ENCODE measurements around the gene TAF9. TPM values are rescaled to one million over a fixed set of nuclear protein-coding genes. Genes with fewer than 3 reads are reported as not detected.

TAF9 gene
- total and polyA plus RNA-seq, 2 donors, result 43.9 to 44.1 TPM

DNA sequence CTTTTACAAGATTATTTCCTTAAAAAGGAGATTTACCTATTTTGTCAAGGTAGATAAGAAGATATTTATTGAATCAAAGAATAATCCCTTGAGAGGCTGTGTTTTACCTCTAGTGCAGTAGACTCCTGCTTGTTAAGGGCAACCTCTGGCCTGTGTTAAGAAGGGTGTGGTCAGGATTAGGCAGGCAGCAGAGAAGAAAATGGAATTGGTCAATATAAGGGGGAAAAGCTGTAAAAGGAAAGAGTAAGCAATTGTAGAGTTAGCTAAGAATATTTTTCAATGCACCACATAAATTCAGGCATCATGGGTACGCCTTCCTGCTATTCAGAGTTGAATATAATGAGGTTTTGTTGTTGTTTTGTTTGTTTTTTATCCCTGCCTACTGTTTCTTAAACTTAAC, 43.0 kb downstream of the TAF9 start:
- DNase-seq (ENCODE audit: extremely low spot score), result no peak
- H3K4me3 ChIP-seq (ENCODE audit: low read depth, low read length), result no peak overlapping the region
- H3K4me1 ChIP-seq (ENCODE audit: insufficient read depth), result no peaks in the 10 kb centered on the region
- 95% methylated on average over 1 of the region's 1 CpG for WGBS
- H3K36me3 ChIP-seq (ENCODE audit: insufficient read depth), result no peaks in the 10 kb centered on the region
- no peak overlapping the region for H3K27ac ChIP-seq (ENCODE audit: low read depth)

DNA sequence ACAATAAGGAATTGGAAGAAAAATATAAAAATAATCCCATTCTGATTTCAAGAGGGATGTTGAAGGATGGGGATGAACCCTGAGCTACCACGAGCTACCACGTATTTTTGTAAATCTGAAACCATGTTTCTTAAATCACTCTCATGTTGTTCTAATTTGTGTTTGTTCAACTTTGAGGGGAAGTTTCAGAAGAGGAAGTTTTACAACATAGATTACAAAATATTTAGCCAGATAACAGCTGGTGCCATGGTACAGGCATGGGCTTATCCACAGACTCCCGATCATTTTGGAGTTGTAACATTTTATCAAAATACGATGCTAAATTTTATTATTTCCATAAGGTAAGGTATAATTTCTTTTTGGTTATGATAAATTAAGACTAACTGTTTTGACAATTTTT, 51.9 kb downstream of the TAF9 start:
- WGBS, result 70% methylated on average over 4 of the region's 4 CpGs
- DNase-seq (ENCODE audit: extremely low spot score), result no peak
- Histone ChIP-seq H3K4me1 (ENCODE audit: insufficient read depth) (no peaks in the 10 kb centered on the region), H3K36me3 (ENCODE audit: insufficient read depth) (peaks cover 7% of the 10 kb centered on the region), H3K4me3 (ENCODE audit: low read depth, low read length) (no peak overlapping the region), H3K27ac (ENCODE audit: low read depth) (no peak overlapping the region)

DNA sequence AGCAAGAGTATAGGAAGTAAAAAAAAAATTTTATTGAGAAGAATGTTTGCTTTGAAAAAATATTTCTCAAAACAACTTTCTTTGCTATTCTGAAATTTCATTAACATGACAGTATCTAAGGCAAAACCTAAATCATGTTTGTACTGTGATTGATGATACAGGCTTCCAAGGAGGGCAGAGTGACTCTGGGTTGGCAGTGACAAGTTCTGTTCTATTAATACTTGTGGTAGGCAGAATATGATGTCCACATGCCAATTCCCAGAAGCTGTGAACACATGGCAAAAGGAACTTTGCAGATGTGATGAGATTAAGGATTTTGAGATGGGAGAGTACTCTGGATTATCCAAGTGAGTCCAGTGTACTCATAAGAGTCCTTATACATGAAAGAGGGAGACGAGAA, 53.3 kb downstream of the TAF9 start:
- 92% methylated on average over 1 of the region's 1 CpG for WGBS
- DNase-seq (ENCODE audit: extremely low spot score), result no peak
- Histone ChIP-seq H3K4me3 (ENCODE audit: low read depth, low read length) (no peak overlapping the region), H3K36me3 (ENCODE audit: insufficient read depth) (peaks cover 7% of the 10 kb centered on the region), H3K27ac (ENCODE audit: low read depth) (no peak overlapping the region), H3K4me1 (ENCODE audit: insufficient read depth) (no peaks in the 10 kb centered on the region)

Other genes starting within 250 kb of the TAF9 start
- gene CCNB1, start 202.4 kb downstream of the TAF9 start, total RNA-seq, result 41.9 TPM
- 4.6 TPM for gene CCNB1, start 202.4 kb downstream of the TAF9 start, polyA plus RNA-seq
- gene CENPH, start 179.9 kb downstream of the TAF9 start, total RNA-seq, result 20.5 TPM
- 3.9 TPM for gene CENPH, start 179.9 kb downstream of the TAF9 start, polyA plus RNA-seq
- 31.2 TPM for gene CDK7, start 134.6 kb downstream of the TAF9 start, total RNA-seq
- gene CDK7, start 134.6 kb downstream of the TAF9 start, polyA plus RNA-seq, result 17.3 TPM
- 9.1 TPM for gene CCDC125, start 36.7 kb downstream of the TAF9 start, total RNA-seq
- gene CCDC125, start 36.7 kb downstream of the TAF9 start, polyA plus RNA-seq, result 2.0 TPM
- 42.0 TPM for gene AK6, start within 50 bp of the TAF9 start, total RNA-seq
- gene AK6, start within 50 bp of the TAF9 start, polyA plus RNA-seq, result 46.1 TPM
- 44.6 TPM for gene RAD17, start 298 bp upstream of the TAF9 start, total RNA-seq
- gene RAD17, start 298 bp upstream of the TAF9 start, polyA plus RNA-seq, result 13.8 TPM
- gene MARVELD2, start 45.6 kb upstream of the TAF9 start, total RNA-seq, result 5.9 TPM
- 1.4 TPM for gene MARVELD2, start 45.6 kb upstream of the TAF9 start, polyA plus RNA-seq
- 18.2 TPM for gene OCLN, start 123.3 kb upstream of the TAF9 start, total RNA-seq
- gene OCLN, start 123.3 kb upstream of the TAF9 start, polyA plus RNA-seq, result 3.0 TPM
- gene GTF2H2C, start 190.7 kb upstream of the TAF9 start, total RNA-seq, result 77.7 TPM
- gene GTF2H2C, start 190.7 kb upstream of the TAF9 start, polyA plus RNA-seq, result 16.9 TPM